ENCODE data around the gene COL2A1. TPM values are rescaled to one million over a fixed set of nuclear protein-coding genes. Genes with fewer than 3 reads are reported as not detected.

The COL2A1 gene
- total RNA-seq, 1 donor from 2014 or later, result 69.1 TPM

- Mint-ChIP-seq H3K27ac (no peak overlapping the region), H3K4me1 (no peaks in the 10 kb centered on the region), H3K27me3 (ENCODE audit: insufficient read depth, low read depth) (peaks cover 3% of the 10 kb centered on the region), H3K36me3 (peaks cover 29% of the 10 kb centered on the region), H3K9me3 (no peaks in the 10 kb centered on the region), H3K4me3 (no peak overlapping the region)
- no peak for TF ChIP-seq CTCF (IDR thresholded peaks at IDR 0.05)
- TF ChIP-seq EZH2 (IDR thresholded peaks at IDR 0.05), result no peak
- TF ChIP-seq EZH2phosphoT487 (IDR thresholded peaks at IDR 0.05), result no peak
- no peak overlapping the region for H2AFZ ChIP-seq (replicated peaks)
- H3K4me2 ChIP-seq, result no peak overlapping the region
- no peaks in the 10 kb centered on the region for H3K79me2 ChIP-seq (ENCODE audit: low read depth)
- H3K27ac ChIP-seq, result no peak overlapping the region
- no peak overlapping the region for H3K4me3 ChIP-seq
- H3F3A ChIP-seq (ENCODE audit: low read depth), result no peaks in the 10 kb centered on the region
- no peaks in the 10 kb centered on the region for H3K27me3 ChIP-seq
- no peaks in the 10 kb centered on the region for H3K9me3 ChIP-seq (ENCODE audit: low read depth)
- no peak for DNase-seq (ENCODE audit: low spot score)
- no peak overlapping the region for H3K9ac ChIP-seq
- no peaks in the 10 kb centered on the region for H3K4me1 ChIP-seq
- H4K20me1 ChIP-seq (ENCODE audit: low read depth), result no peaks in the 10 kb centered on the region
- H3K36me3 ChIP-seq, result no peaks in the 10 kb centered on the region
Measured at GRCh38 chr12:47979686-47980085, 24.6 kb downstream of the COL2A1 start.

- no peak overlapping the region for H3K27ac Mint-ChIP-seq
Measured at GRCh38 chr12:47979166-47979565, 25.1 kb downstream of the COL2A1 start.

GRCh38 chr12:47978598-47978873 lies 25.7 kb downstream of the COL2A1 start:
- H3K4me2 ChIP-seq, result no peak overlapping the region

More at GRCh38 chr12:47979166-47979565, 25.1 kb downstream of the COL2A1 start:
- Histone ChIP-seq H3K9ac (no peak overlapping the region), H4K20me1 (ENCODE audit: low read depth) (no peaks in the 10 kb centered on the region), H3F3A (ENCODE audit: low read depth) (no peaks in the 10 kb centered on the region), H3K4me1 (no peaks in the 10 kb centered on the region), H3K9me3 (ENCODE audit: low read depth) (no peaks in the 10 kb centered on the region), H3K27ac (no peak overlapping the region), H3K36me3 (no peaks in the 10 kb centered on the region), H3K79me2 (ENCODE audit: low read depth) (no peaks in the 10 kb centered on the region), H3K4me3 (no peak overlapping the region), H3K4me2 (no peak overlapping the region), H3K27me3 (no peaks in the 10 kb centered on the region), H2AFZ (replicated peaks) (no peak overlapping the region)
- peaks cover 29% of the 10 kb centered on the region for H3K36me3 Mint-ChIP-seq
- DNase-seq (ENCODE audit: low spot score), result no peak
- no peaks in the 10 kb centered on the region for H3K9me3 Mint-ChIP-seq
- no peak for TF ChIP-seq CTCF (IDR thresholded peaks at IDR 0.05)
- TF ChIP-seq EZH2phosphoT487 (IDR thresholded peaks at IDR 0.05), result no peak
- no peak for TF ChIP-seq EZH2 (IDR thresholded peaks at IDR 0.05)
- peaks cover 3% of the 10 kb centered on the region for H3K27me3 Mint-ChIP-seq (ENCODE audit: insufficient read depth, low read depth)
- peak overlapping the region; percentile 17 for H3K4me3 Mint-ChIP-seq
- H3K4me1 Mint-ChIP-seq, result no peaks in the 10 kb centered on the region

More at GRCh38 chr12:47978598-47978873, 25.7 kb downstream of the COL2A1 start:
- no peaks in the 10 kb centered on the region for H4K20me1 ChIP-seq (ENCODE audit: low read depth)
- Mint-ChIP-seq H3K27me3 (ENCODE audit: insufficient read depth, low read depth) (peaks cover 3% of the 10 kb centered on the region), H3K36me3 (peaks cover 32% of the 10 kb centered on the region), H3K9me3 (no peaks in the 10 kb centered on the region), H3K4me3 (no peak overlapping the region), H3K27ac (no peak overlapping the region), H3K4me1 (no peaks in the 10 kb centered on the region)
- H3K9me3 ChIP-seq (ENCODE audit: low read depth), result no peaks in the 10 kb centered on the region
- TF ChIP-seq EZH2phosphoT487 (IDR thresholded peaks at IDR 0.05) (no peak), CTCF (IDR thresholded peaks at IDR 0.05) (no peak), EZH2 (IDR thresholded peaks at IDR 0.05) (no peak)
- no peak overlapping the region for H2AFZ ChIP-seq (replicated peaks)
- H3K4me3 ChIP-seq, result no peak overlapping the region
- H3K27me3 ChIP-seq, result no peaks in the 10 kb centered on the region
- H3F3A ChIP-seq (ENCODE audit: low read depth), result no peaks in the 10 kb centered on the region
- H3K9ac ChIP-seq, result no peak overlapping the region
- H3K36me3 ChIP-seq, result no peaks in the 10 kb centered on the region
- no peaks in the 10 kb centered on the region for H3K4me1 ChIP-seq
- no peak for DNase-seq (ENCODE audit: low spot score)
- H3K27ac ChIP-seq, result no peak overlapping the region
- H3K79me2 ChIP-seq (ENCODE audit: low read depth), result no peaks in the 10 kb centered on the region

Data from neural progenitor cell (in vitro differentiated cells).